ENCODE data around the gene IDH2.
A peak's percentile ranks its signal among the peaks of the same experiment; 100 is the strongest.

DNA sequence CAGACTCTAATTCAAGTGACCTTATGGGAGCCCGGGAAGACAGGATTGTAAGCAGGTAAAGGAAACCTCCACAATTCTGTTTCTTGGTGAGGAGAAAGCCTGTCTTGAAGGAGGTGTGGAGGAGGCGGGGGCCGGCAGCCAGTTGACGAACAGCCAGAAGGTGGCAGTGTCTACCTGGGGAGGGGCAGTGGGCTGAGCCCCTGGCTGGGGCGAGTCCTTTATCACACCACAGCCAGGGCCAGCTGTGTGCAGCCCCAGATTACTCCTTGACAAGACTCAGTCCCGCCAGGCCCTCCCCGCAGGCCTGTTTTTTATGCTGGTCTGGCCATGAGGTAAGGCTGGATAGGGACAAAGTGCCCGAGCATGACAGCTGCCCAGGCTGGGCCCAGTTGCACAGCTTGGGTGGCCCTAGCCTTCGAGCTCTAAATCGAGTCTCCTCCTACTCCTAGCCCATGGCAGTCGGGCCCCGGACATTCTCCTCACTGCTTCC lies 40.9 kb upstream of the IDH2 start:
- TF ChIP-seq POLR2A (IDR thresholded peaks at IDR 0.05; ENCODE audit: borderline replicate concordance, extremely low read depth, insufficient read depth, insufficient read length) (no peak), CTCF (IDR thresholded peaks at IDR 0.05 in 2 of 3, conservative IDR thresholded peaks at IDR 0.05 in 1 of 3; ENCODE audit: borderline replicate concordance in 1 of 3, insufficient read depth in 1 of 3, low read depth in 2 of 3, low read length in 2 of 3) (peak; percentile 87 to 92 (median 88)), RAD21 (IDR thresholded peaks at IDR 0.05; ENCODE audit: low read depth) (peak; percentile 96), POLR2AphosphoS5 (IDR thresholded peaks at IDR 0.05; ENCODE audit: low read depth, low read length) (no peak), YY1 (IDR thresholded peaks at IDR 0.05; ENCODE audit: extremely low read depth, insufficient replicate concordance, low read depth, low read length) (no peak), EGR1 (IDR thresholded peaks at IDR 0.05; ENCODE audit: low read depth) (no peak)
- TF ChIP-seq, protein P1, sequence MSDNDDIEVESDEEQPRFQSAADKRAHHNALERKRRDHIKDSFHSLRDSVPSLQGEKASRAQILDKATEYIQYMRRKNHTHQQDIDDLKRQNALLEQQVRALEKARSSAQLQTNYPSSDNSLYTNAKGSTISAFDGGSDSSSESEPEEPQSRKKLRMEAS (IDR thresholded peaks at IDR 0.05), result no peak
